ENCODE results near the gene CCNY.

The CCNY gene

GRCh38 chr10:35463105-35463867 lies 127.0 kb downstream of the CCNY start:
- DNase-seq (ENCODE audit: extremely low spot score, insufficient read length, low read depth), result no peak
- no peak for FAIRE-seq

- no peak for DNase-seq (ENCODE audit: extremely low spot score, insufficient read length, low read depth)
- no peak for FAIRE-seq
Measured at GRCh38 chr10:35463878-35464277, 127.6 kb downstream of the CCNY start.

GRCh38 chr10:35464825-35465456 lies 128.6 kb downstream of the CCNY start:
- FAIRE-seq (no peak), DNase-seq (ENCODE audit: extremely low spot score, insufficient read length, low read depth) (no peak)

GRCh38 chr10:35465673-35466072 lies 129.4 kb downstream of the CCNY start:
- FAIRE-seq, result no peak
- DNase-seq (ENCODE audit: extremely low spot score, insufficient read length, low read depth), result no peak

- DNase-seq (ENCODE audit: extremely low spot score, insufficient read length, low read depth) (no peak), FAIRE-seq (no peak)
Measured at GRCh38 chr10:35466170-35466569, 129.9 kb downstream of the CCNY start.

- DNase-seq (ENCODE audit: extremely low spot score, insufficient read length, low read depth) (no peak), FAIRE-seq (no peak)
Measured at GRCh38 chr10:35466661-35467060, 130.4 kb downstream of the CCNY start.

GRCh38 chr10:35467186-35467585 lies 130.9 kb downstream of the CCNY start:
- no peak for DNase-seq (ENCODE audit: extremely low spot score, insufficient read length, low read depth)
- FAIRE-seq, result no peak

- FAIRE-seq (no peak), DNase-seq (ENCODE audit: extremely low spot score, insufficient read length, low read depth) (no peak)
Measured at GRCh38 chr10:35470248-35470924, 134.1 kb downstream of the CCNY start.

GRCh38 chr10:35470925-35471315 lies 134.6 kb downstream of the CCNY start:
- FAIRE-seq, result no peak
- DNase-seq (ENCODE audit: extremely low spot score, insufficient read length, low read depth), result no peak

- DNase-seq (ENCODE audit: extremely low spot score, insufficient read length, low read depth), result no peak
- no peak for FAIRE-seq
Measured at GRCh38 chr10:35471435-35471834, 135.1 kb downstream of the CCNY start.

GRCh38 chr10:35480142-35480541 lies 143.8 kb downstream of the CCNY start:
- DNase-seq (ENCODE audit: extremely low spot score, insufficient read length, low read depth) (no peak), FAIRE-seq (no peak)

- DNase-seq (ENCODE audit: extremely low spot score, insufficient read length, low read depth) (no peak), FAIRE-seq (peak; percentile 18)
Measured at GRCh38 chr10:35481413-35481812, 145.1 kb downstream of the CCNY start.

GRCh38 chr10:35486297-35486990 lies 150.1 kb downstream of the CCNY start:
- FAIRE-seq (no peak), DNase-seq (ENCODE audit: extremely low spot score, insufficient read length, low read depth) (no peak)

GRCh38 chr10:35487336-35488034 lies 151.2 kb downstream of the CCNY start:
- FAIRE-seq (no peak), DNase-seq (ENCODE audit: extremely low spot score, insufficient read length, low read depth) (no peak)

GRCh38 chr10:35488228-35488627 lies 151.9 kb downstream of the CCNY start:
- FAIRE-seq (no peak), DNase-seq (ENCODE audit: extremely low spot score, insufficient read length, low read depth) (no peak)

GRCh38 chr10:35492386-35493195 lies 156.3 kb downstream of the CCNY start:
- DNase-seq (ENCODE audit: extremely low spot score, insufficient read length, low read depth), result no peak
- no peak for FAIRE-seq

GRCh38 chr10:35493196-35494118 lies 157.1 kb downstream of the CCNY start:
- DNase-seq (ENCODE audit: extremely low spot score, insufficient read length, low read depth) (no peak), FAIRE-seq (no peak)

- peak; percentile 33 for FAIRE-seq
- DNase-seq (ENCODE audit: extremely low spot score, insufficient read length, low read depth), result peak; percentile 5
Measured at GRCh38 chr10:35495521-35496119, 159.3 kb downstream of the CCNY start.

All from GM18507 (cell line).